ENCODE data around the gene CDHR2.

Gene CDHR2

DNA sequence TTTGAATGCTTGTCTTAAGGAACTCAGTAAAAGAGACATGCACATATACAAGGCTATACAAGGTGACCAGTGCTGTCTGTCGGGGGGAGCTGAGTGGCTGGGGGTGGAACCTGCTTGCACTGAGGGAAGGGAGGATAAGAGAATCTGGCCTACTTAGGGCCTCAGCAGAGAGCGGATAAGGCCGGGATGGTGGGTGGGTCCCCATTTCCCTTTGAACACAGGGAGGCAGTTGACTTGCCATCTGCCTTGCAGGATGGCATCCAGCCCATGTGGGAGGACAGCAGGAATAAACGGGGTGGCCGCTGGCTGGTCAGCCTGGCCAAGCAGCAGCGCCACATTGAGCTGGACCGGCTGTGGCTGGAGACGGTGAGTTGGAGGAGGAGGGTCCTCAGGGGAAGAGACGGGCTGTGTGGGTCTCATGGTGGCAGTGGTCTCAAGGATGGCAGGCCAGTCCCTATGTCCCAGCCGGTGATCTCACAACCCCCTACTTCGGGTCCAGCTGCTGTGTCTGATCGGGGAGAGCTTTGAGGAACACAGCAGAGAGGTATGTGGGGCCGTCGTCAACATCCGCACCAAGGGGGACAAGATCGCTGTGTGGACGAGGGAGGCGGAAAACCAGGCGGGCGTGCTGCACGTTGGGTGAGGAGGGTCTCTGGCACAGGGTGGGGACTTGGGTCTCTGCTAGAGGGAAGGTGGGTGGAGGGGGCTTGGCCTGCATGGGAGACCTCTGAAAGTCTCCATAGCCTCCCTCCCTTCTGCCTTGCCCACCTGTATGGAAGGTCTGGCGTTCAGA lies 95.9 kb downstream of the CDHR2 start:
- no peak for DNase-seq

Data from NCI-H1436 (cell line).